A549 (cell line): Measurements from ENCODE around the gene INA. TPM values are rescaled to one million over a fixed set of nuclear protein-coding genes. Genes with fewer than 3 reads are reported as not detected.

Source experiments
- ATAC-seq, 2 experiments: fragments of 200-7000 bp in 1 of 2; fragments of >200 bp in 1 of 2; cut with Nextera tagmentation in 1 of 2; cut with Tn5 transposase in 1 of 2; 3 replicates each; pipeline versions ENCODE4 v1.8.0 to v1.9.1; 2018 to 2020; ENCODE audit warnings: mild to moderate bottlenecking in 1 of 2, moderate library complexity in 1 of 2
- CTCF ChIA-PET: fragments of 300-600 bp; sonication (Branson Sonifier 250); formaldehyde crosslinking; extraction: SDS; loops from one replicate; lab custom pipeline; 2021; ENCODE audit warnings: antibody characterized with exemption, inconsistent platforms; lab: Yijun Ruan, JAX
- POLR2A ChIA-PET: fragments of 350-600 bp; formaldehyde crosslinking; extraction: SDS; loops from one replicate; lab custom pipeline; 2021; ENCODE audit warnings: antibody characterized with exemption, inconsistent platforms; lab: Yijun Ruan, JAX
- DNase-seq, 2 experiments: peaks; one replicate each; pipeline versions ENCODE4 v3.0.0 to v3.0.0-alpha.2; 2011 to 2016; ENCODE audit warnings: low read depth in 1 of 2, low spot score in 1 of 2
- FAIRE-seq: peaks from 2 replicates; lab custom pipeline; 2011; peaks lifted over from hg19 to GRCh38; lab: Jason Lieb, UNC
- H3K27ac ChIP-seq, 2 experiments: fragments of >200 bp; sonication (Bioruptor Twin); formaldehyde crosslinking; 3 replicates each; pipeline ENCODE4 v1.5.1; 2016 to 2017
- H3K4me1 ChIP-seq: fragments of >200 bp; sonication (Bioruptor Twin); formaldehyde crosslinking; 3 replicates; pipeline ENCODE4 v1.6.1; 2016
- H3K4me2 ChIP-seq: fragments of >200 bp; sonication (Bioruptor Twin); formaldehyde crosslinking; 3 replicates; pipeline ENCODE4 v1.6.1; 2016
- H3K4me3 ChIP-seq: fragments of >200 bp; sonication (Bioruptor Twin); formaldehyde crosslinking; 3 replicates; pipeline ENCODE4 v1.5.1; 2016
- H3K9me3 ChIP-seq: fragments of >200 bp; sonication (Bioruptor Twin); formaldehyde crosslinking; 3 replicates; pipeline ENCODE4 v1.6.1; 2016
- CBX2 ChIP-seq: fragments of 200-600 bp; sonication (generic); IDR thresholded peaks from 2 replicates; pipeline ENCODE4 v1.6.1; 2016; ENCODE audit warnings: low read depth, mild to moderate bottlenecking, borderline replicate concordance
- CEBPB ChIP-seq, 2 experiments: fragments of >200 bp in 1 of 2; sonication (Bioruptor Twin) in 1 of 2; formaldehyde crosslinking in 1 of 2; IDR thresholded peaks; 2 replicates each; pipeline ENCODE4 v1.6.1; 2012 to 2016
- CHD2 ChIP-seq: fragments of 150-350 bp; IDR thresholded peaks from 2 replicates; pipeline ENCODE4 v1.6.1; 2014; ENCODE audit warnings: low read length; ENCODE audit not compliant: partially characterized antibody
- E2F6 ChIP-seq: IDR thresholded peaks from 2 replicates; pipeline ENCODE4 v1.6.1; 2012; ENCODE audit warnings: low read depth, borderline replicate concordance
- EP300 ChIP-seq, 2 experiments: fragments of >200 bp; sonication (Bioruptor Twin); formaldehyde crosslinking; IDR thresholded peaks; 2 replicates in 1 of 2; 3 replicates in 1 of 2; pipeline ENCODE4 v1.6.1; 2016 to 2017
- FOSB ChIP-seq: fragments of 250-450 bp; sonication (Bioruptor Pico); IDR thresholded peaks from 2 replicates; pipeline ENCODE4 v1.5.0; 2020; ENCODE audit warnings: mild to moderate bottlenecking, moderate library complexity
- GATA3 ChIP-seq: IDR thresholded peaks from 2 replicates; pipeline ENCODE4 v1.6.1; 2012; ENCODE audit warnings: borderline replicate concordance
- HES2 ChIP-seq: fragments of >200 bp; sonication (Bioruptor Twin); formaldehyde crosslinking; IDR thresholded peaks from 2 replicates; pipeline ENCODE4 v1.6.1; 2016
- HOXB5 ChIP-seq: fragments of 250-450 bp; sonication (Bioruptor Pico); IDR thresholded peaks from 2 replicates; pipeline ENCODE4 v1.5.0; 2020; ENCODE audit warnings: mild to moderate bottlenecking, moderate library complexity
- JUN ChIP-seq, 2 experiments: fragments of >200 bp; sonication (Bioruptor Twin); formaldehyde crosslinking; IDR thresholded peaks; 2 replicates in 1 of 2; 3 replicates in 1 of 2; pipeline ENCODE4 v1.6.1; 2016 to 2017
- KDM1A ChIP-seq: fragments of 200-600 bp; sonication (generic); IDR thresholded peaks from 2 replicates; pipeline ENCODE4 v1.6.1; 2016; ENCODE audit warnings: low read depth, mild to moderate bottlenecking
- KDM5A ChIP-seq: fragments of 200-600 bp; sonication (generic); IDR thresholded peaks from 2 replicates; pipeline ENCODE4 v1.6.1; 2016; ENCODE audit warnings: antibody characterized with exemption, mild to moderate bottlenecking
- MAX ChIP-seq: IDR thresholded peaks from 2 replicates; pipeline ENCODE4 v1.6.1; 2012
- NFE2L2 ChIP-seq: fragments of 150-350 bp; conservative IDR thresholded peaks from 2 replicates; pipeline ENCODE4 v1.6.1; 2014; ENCODE audit warnings: low read length
- NPAS2 ChIP-seq: fragments of 250-450 bp; sonication (Bioruptor Pico); IDR thresholded peaks from 2 replicates; pipeline ENCODE4 v1.8.0; 2022; ENCODE audit warnings: mild to moderate bottlenecking, moderate library complexity, borderline replicate concordance
- NR3C1 ChIP-seq: fragments of >200 bp; sonication (Bioruptor Twin); formaldehyde crosslinking; IDR thresholded peaks from 3 replicates; pipeline ENCODE4 v1.6.1; 2017
- PHF8 ChIP-seq: fragments of 200-600 bp; sonication (generic); IDR thresholded peaks from 2 replicates; pipeline ENCODE4 v1.6.1; 2016; ENCODE audit warnings: low read depth, mild to moderate bottlenecking, antibody characterized with exemption, moderate library complexity, borderline replicate concordance
- POLR2A ChIP-seq: IDR thresholded peaks from 2 replicates; pipeline ENCODE4 v1.6.1; 2012; ENCODE audit warnings: mild to moderate bottlenecking, low read length
- POLR2AphosphoS2 ChIP-seq: conservative IDR thresholded peaks from 2 replicates; pipeline ENCODE4 v1.6.1; 2012; ENCODE audit warnings: low read length, improper control_type of control experiment, inconsistent platforms
- RARB ChIP-seq: fragments of 250-450 bp; sonication (Bioruptor Pico); IDR thresholded peaks from 2 replicates; pipeline ENCODE4 v1.8.0; 2021; ENCODE audit warnings: mild to moderate bottlenecking, moderate library complexity
- RCOR1 ChIP-seq: fragments of 150-350 bp; IDR thresholded peaks from 2 replicates; pipeline ENCODE4 v1.6.1; 2014; ENCODE audit warnings: antibody characterized with exemption, low read length, low read depth
- RFX5 ChIP-seq: fragments of 450-650 bp; IDR thresholded peaks from 2 replicates; pipeline ENCODE4 v1.7.1; 2014; ENCODE audit warnings: antibody characterized with exemption, mild to moderate bottlenecking, moderate library complexity
- RNF2 ChIP-seq: fragments of 200-600 bp; sonication (generic); IDR thresholded peaks from 2 replicates; pipeline ENCODE4 v1.6.1; 2016; ENCODE audit warnings: low read depth, mild to moderate bottlenecking, antibody characterized with exemption, moderate library complexity, borderline replicate concordance
- SREBF2 ChIP-seq: fragments of 450-650 bp; IDR thresholded peaks from 2 replicates; pipeline ENCODE4 v1.6.1; 2014; ENCODE audit warnings: mild to moderate bottlenecking, moderate library complexity
- ZC3H11A ChIP-seq: fragments of 450-650 bp; IDR thresholded peaks from 2 replicates; pipeline ENCODE4 v1.6.1; 2014; ENCODE audit warnings: antibody characterized with exemption, mild to moderate bottlenecking
- ZFP36 ChIP-seq: fragments of 450-650 bp; IDR thresholded peaks from 2 replicates; pipeline ENCODE4 v1.6.1; 2014; ENCODE audit warnings: borderline replicate concordance; ENCODE audit not compliant: partially characterized antibody
- WGBS: methylation state at CpG from one replicate; pipeline ENCODE4 v1.1.6; 2017; ENCODE audit errors: missing lambda C conversion rate; 5-methylcytosine and 5-hydroxymethylcytosine counted together
- polyA plus RNA-seq, 4 experiments: library from polyadenylated mRNA; depleted of rRNA in 3 of 4; stranded (reverse); fragments of >200 nt; fragmentation: RNase III in 1 of 4; extraction: RNeasy Plus Mini Kit Qiagen cat#74134 plus additional on column Dnase treatment in 1 of 4; gene quantifications; 2 replicates in 3 of 4; 3 replicates in 1 of 4; pipeline ENCODE4 v1.2.3, GENCODE V29; 2011 to 2017
- TF ChIP-seq, protein P1 (sequence below): IDR thresholded peaks from 2 replicates; pipeline ENCODE4 v1.6.1; 2012
- TF ChIP-seq, protein P2 (sequence below): fragments of 150-350 bp; IDR thresholded peaks from 2 replicates; pipeline ENCODE4 v1.6.1; 2014; ENCODE audit warnings: low read depth, mild to moderate bottlenecking, low read length
- TF ChIP-seq, protein P3 (sequence below): fragments of 200-600 bp; sonication (generic); IDR thresholded peaks from 2 replicates; pipeline ENCODE4 v1.6.1; 2016; ENCODE audit warnings: antibody characterized with exemption, mild to moderate bottlenecking, moderate library complexity
- TF ChIP-seq, protein P4 (sequence below): fragments of 250-450 bp; sonication (Bioruptor Pico); IDR thresholded peaks from 2 replicates; pipeline ENCODE4 v1.5.0; 2020; ENCODE audit warnings: low read depth, mild to moderate bottlenecking, moderate library complexity

Gene INA
- polyA plus RNA-seq, 2 of the 4 experiments (the other 2 are of a cell fraction), result 20.9 to 30.2 TPM

DNA sequence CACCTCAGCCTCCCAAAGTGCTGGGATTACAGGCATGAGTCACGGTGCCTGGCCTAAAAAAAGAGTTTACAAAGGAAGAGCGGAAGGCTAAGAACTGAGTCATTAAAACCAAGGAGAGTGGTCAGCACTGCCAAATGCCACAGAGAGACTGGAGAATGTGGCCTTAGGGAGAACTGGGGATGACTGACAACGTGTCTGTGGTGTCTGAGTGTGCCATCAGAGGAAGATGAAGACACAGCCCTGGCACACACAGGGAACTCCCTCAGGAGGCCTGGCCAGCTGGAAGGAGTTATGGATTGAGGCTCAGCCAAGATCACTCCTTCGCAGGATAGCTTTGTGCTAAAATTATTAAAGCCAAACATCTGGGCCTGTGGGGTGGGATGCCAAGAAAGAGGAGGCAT is 3.9 kb upstream of the INA start (continued):
- TF ChIP-seq, protein P1, sequence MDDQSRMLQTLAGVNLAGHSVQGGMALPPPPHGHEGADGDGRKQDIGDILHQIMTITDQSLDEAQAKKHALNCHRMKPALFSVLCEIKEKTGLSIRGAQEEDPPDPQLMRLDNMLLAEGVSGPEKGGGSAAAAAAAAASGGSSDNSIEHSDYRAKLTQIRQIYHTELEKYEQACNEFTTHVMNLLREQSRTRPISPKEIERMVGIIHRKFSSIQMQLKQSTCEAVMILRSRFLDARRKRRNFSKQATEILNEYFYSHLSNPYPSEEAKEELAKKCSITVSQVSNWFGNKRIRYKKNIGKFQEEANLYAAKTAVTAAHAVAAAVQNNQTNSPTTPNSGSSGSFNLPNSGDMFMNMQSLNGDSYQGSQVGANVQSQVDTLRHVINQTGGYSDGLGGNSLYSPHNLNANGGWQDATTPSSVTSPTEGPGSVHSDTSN, result peak; percentile 63; the same call in 1 of the 2 replicates
- TF ChIP-seq KDM5A (no peak), EP300 (IDR thresholded peaks at IDR 0.05) (peak in 1 of 2 experiments; percentile 20; a peak in 2 of 5 replicates), RNF2 (no peak), HES2 (no peak), E2F6 (no peak), NFE2L2 (no peak), JUN (IDR thresholded peaks at IDR 0.05) (peak in 1 of 2 experiments; percentile 78; a peak in 3 of 5 replicates), RARB (CRISPR knock-in tag) (no peak), POLR2A (no peak), RCOR1 (no peak), NPAS2 (CRISPR knock-in tag) (no peak), RFX5 (no peak), ZC3H11A (no peak), PHF8 (no peak), CEBPB (IDR thresholded peaks at IDR 0.05) (0 out of 4 replicates have a peak, but pooled peaks of 1 of the 2 experiments have one; percentile 28), GATA3 (peak; percentile 60; the same call in 1 of the 2 replicates), KDM1A (no peak), SREBF2 (no peak), NR3C1 (no peak), POLR2AphosphoS2 (no peak)
- TF ChIP-seq, protein P2, sequence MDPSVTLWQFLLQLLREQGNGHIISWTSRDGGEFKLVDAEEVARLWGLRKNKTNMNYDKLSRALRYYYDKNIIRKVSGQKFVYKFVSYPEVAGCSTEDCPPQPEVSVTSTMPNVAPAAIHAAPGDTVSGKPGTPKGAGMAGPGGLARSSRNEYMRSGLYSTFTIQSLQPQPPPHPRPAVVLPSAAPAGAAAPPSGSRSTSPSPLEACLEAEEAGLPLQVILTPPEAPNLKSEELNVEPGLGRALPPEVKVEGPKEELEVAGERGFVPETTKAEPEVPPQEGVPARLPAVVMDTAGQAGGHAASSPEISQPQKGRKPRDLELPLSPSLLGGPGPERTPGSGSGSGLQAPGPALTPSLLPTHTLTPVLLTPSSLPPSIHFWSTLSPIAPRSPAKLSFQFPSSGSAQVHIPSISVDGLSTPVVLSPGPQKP, result no peak

GRCh38 chr10:103276251-103276895 is 565 bp upstream of the INA start:
- no peak for DNase-seq
- 69% methylated on average over 21 of the region's 21 CpGs for WGBS
- no peak for ATAC-seq
- TF ChIP-seq PHF8 (no peak), HES2 (no peak), NPAS2 (CRISPR knock-in tag) (no peak), MAX (no peak), FOSB (CRISPR knock-in tag) (no peak), RARB (CRISPR knock-in tag) (no peak), CHD2 (no peak), HOXB5 (CRISPR knock-in tag) (no peak), ZFP36 (no peak), CBX2 (no peak), EP300 (IDR thresholded peaks at IDR 0.05) (no peak), POLR2AphosphoS2 (no peak)
- TF ChIP-seq, protein P3, sequence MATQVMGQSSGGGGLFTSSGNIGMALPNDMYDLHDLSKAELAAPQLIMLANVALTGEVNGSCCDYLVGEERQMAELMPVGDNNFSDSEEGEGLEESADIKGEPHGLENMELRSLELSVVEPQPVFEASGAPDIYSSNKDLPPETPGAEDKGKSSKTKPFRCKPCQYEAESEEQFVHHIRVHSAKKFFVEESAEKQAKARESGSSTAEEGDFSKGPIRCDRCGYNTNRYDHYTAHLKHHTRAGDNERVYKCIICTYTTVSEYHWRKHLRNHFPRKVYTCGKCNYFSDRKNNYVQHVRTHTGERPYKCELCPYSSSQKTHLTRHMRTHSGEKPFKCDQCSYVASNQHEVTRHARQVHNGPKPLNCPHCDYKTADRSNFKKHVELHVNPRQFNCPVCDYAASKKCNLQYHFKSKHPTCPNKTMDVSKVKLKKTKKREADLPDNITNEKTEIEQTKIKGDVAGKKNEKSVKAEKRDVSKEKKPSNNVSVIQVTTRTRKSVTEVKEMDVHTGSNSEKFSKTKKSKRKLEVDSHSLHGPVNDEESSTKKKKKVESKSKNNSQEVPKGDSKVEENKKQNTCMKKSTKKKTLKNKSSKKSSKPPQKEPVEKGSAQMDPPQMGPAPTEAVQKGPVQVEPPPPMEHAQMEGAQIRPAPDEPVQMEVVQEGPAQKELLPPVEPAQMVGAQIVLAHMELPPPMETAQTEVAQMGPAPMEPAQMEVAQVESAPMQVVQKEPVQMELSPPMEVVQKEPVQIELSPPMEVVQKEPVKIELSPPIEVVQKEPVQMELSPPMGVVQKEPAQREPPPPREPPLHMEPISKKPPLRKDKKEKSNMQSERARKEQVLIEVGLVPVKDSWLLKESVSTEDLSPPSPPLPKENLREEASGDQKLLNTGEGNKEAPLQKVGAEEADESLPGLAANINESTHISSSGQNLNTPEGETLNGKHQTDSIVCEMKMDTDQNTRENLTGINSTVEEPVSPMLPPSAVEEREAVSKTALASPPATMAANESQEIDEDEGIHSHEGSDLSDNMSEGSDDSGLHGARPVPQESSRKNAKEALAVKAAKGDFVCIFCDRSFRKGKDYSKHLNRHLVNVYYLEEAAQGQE, result no peak
- TF ChIP-seq, protein P4, sequence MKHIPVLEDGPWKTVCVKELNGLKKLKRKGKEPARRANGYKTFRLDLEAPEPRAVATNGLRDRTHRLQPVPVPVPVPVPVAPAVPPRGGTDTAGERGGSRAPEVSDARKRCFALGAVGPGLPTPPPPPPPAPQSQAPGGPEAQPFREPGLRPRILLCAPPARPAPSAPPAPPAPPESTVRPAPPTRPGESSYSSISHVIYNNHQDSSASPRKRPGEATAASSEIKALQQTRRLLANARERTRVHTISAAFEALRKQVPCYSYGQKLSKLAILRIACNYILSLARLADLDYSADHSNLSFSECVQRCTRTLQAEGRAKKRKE (CRISPR knock-in tag), result no peak
- TF ChIP-seq, all 56 proteins: peak for 0
- Histone ChIP-seq H3K9me3 (0 out of 3 replicates have a peak, but pooled peaks cover 2% of the 10 kb centered on the region), H3K4me1 (peaks cover 37% of the 10 kb centered on the region), H3K4me3 (peak overlapping the region; percentile 55), H3K4me2 (peak overlapping the region; percentile 90), H3K27ac (peak overlapping the region; percentile 64 to 80; a peak in 4 of 6 replicates)
- FAIRE-seq, result no peak
- ChIA-PET POLR2A (interaction anchor here (0.9 to 2.2 kb wide), 7 partner anchors 11 to 91 kb away, joined by 3 to 22 read pairs (median 5); partner anchors contain the start of gene TAF5), CTCF (interaction anchor here (0.7 to 4.9 kb wide), 12 partner anchors 9 to 359 kb away, joined by 3 to 24 read pairs (median 4); partner anchors contain the start of gene CNNM2)
